ENCODE measurements around the gene NXPH4.

Gene NXPH4

GRCh38 chr12:57216014-57216911 lies at the start of gene NXPH4:
Gene NXPH4, plus strand, starts transcription at chr12:57216794. Its CDS starts 176 bp downstream, at chr12:57216970.
- DNase-seq (ENCODE audit: low read depth in 2 of 2) = no peak

- DNase-seq (ENCODE audit: low read depth in 2 of 2) = no peak
Observed at GRCh38 chr12:57166971-57167371, 49.6 kb upstream of the NXPH4 start.

- no peak for DNase-seq (ENCODE audit: low read depth in 2 of 2)
Observed at GRCh38 chr12:57168058-57168457, 48.5 kb upstream of the NXPH4 start.

GRCh38 chr12:57169046-57169795 lies 47.4 kb upstream of the NXPH4 start:
- DNase-seq (ENCODE audit: low read depth in 2 of 2) = no peak

GRCh38 chr12:57169969-57170368 lies 46.6 kb upstream of the NXPH4 start:
- no peak for DNase-seq (ENCODE audit: low read depth in 2 of 2)

GRCh38 chr12:57170408-57170807 lies 46.2 kb upstream of the NXPH4 start:
- no peak for DNase-seq (ENCODE audit: low read depth in 2 of 2)

- DNase-seq (ENCODE audit: low read depth in 2 of 2) = no peak
Observed at GRCh38 chr12:57170927-57171326, 45.7 kb upstream of the NXPH4 start.

- peak in 1 of 2 experiments; percentile 21 for DNase-seq (ENCODE audit: low read depth in 2 of 2)
Observed at GRCh38 chr12:57171668-57172067, 44.9 kb upstream of the NXPH4 start.

- DNase-seq (ENCODE audit: low read depth in 2 of 2) = no peak
Observed at GRCh38 chr12:57173089-57173488, 43.5 kb upstream of the NXPH4 start.

- DNase-seq (ENCODE audit: low read depth in 2 of 2) = no peak
Observed at GRCh38 chr12:57173683-57174082, 42.9 kb upstream of the NXPH4 start.

GRCh38 chr12:57175428-57176138 lies 41.0 kb upstream of the NXPH4 start:
- DNase-seq (ENCODE audit: low read depth in 2 of 2) = no peak

- DNase-seq (ENCODE audit: low read depth in 2 of 2) = no peak
Observed at GRCh38 chr12:57176139-57176477, 40.5 kb upstream of the NXPH4 start.

- DNase-seq (ENCODE audit: low read depth in 2 of 2) = no peak
Observed at GRCh38 chr12:57176846-57177245, 39.7 kb upstream of the NXPH4 start.

- DNase-seq (ENCODE audit: low read depth in 2 of 2) = no peak
Observed at GRCh38 chr12:57177354-57177753, 39.2 kb upstream of the NXPH4 start.

GRCh38 chr12:57178213-57178612 lies 38.4 kb upstream of the NXPH4 start:
- DNase-seq (ENCODE audit: low read depth in 2 of 2) = no peak

- DNase-seq (ENCODE audit: low read depth in 2 of 2) = no peak
Observed at GRCh38 chr12:57179331-57180086, 37.1 kb upstream of the NXPH4 start.

GRCh38 chr12:57180321-57180989 lies 36.1 kb upstream of the NXPH4 start:
- DNase-seq (ENCODE audit: low read depth in 2 of 2) = no peak

- no peak for DNase-seq (ENCODE audit: low read depth in 2 of 2)
Observed at GRCh38 chr12:57181072-57181471, 35.5 kb upstream of the NXPH4 start.

- DNase-seq (ENCODE audit: low read depth in 2 of 2) = peak; percentile 58 to 62
Observed at GRCh38 chr12:57181561-57182155, 34.9 kb upstream of the NXPH4 start.

GRCh38 chr12:57182918-57183575 lies 33.5 kb upstream of the NXPH4 start:
- DNase-seq (ENCODE audit: low read depth in 2 of 2) = peak; percentile 24 to 31
